Measurements from ENCODE around the gene COPZ2.

DNA sequence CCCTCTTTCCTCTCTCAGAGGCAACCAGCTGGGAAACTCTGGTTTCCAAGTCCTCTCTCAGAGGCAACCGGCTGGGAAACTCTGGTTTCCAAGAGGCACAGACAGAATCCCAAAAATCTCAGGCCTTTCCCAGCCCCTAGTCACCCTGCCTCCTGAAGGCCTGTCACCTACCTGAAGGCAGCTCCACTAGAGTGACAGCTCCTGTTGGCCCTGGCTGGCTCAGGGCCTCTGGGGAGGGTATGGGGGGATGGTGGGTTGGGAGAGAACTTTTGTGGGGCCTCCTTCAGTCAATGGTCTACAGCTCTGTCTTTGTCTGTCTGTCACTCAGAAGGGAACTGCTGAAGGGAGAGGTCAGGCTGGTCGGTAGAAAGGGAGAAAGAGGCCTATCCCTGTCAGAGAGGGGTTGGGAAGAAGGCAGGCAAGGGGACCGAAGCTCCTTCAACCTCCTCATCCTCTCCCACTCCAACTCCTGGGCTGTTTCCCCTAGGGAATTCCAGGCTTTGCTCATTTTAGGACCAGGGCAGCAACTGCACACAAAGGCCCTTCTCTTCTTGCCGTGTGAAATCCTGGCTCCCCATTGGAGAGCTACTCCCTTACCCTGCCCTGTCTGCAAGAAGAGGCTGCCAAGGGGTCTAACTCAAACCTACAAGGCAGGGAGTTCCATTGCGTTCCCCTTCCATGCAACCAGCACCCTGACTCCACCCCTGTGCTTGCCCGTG, 23.6 kb downstream of the COPZ2 start:
- TF ChIP-seq, protein P1, sequence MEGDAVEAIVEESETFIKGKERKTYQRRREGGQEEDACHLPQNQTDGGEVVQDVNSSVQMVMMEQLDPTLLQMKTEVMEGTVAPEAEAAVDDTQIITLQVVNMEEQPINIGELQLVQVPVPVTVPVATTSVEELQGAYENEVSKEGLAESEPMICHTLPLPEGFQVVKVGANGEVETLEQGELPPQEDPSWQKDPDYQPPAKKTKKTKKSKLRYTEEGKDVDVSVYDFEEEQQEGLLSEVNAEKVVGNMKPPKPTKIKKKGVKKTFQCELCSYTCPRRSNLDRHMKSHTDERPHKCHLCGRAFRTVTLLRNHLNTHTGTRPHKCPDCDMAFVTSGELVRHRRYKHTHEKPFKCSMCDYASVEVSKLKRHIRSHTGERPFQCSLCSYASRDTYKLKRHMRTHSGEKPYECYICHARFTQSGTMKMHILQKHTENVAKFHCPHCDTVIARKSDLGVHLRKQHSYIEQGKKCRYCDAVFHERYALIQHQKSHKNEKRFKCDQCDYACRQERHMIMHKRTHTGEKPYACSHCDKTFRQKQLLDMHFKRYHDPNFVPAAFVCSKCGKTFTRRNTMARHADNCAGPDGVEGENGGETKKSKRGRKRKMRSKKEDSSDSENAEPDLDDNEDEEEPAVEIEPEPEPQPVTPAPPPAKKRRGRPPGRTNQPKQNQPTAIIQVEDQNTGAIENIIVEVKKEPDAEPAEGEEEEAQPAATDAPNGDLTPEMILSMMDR (IDR thresholded peaks at IDR 0.05), result no peak
- no peak for TF ChIP-seq EP300 (IDR thresholded peaks at IDR 0.05)
